ENCODE data around the gene CHADL.
A peak's percentile ranks its signal among the peaks of the same experiment; 100 is the strongest.

CHADL gene

GRCh38 chr22:41256254-41257253 is 15.8 kb upstream of the CHADL start:
- peak; percentile 60 for DNase-seq (ENCODE audit: low spot score)

- DNase-seq (ENCODE audit: low spot score), result no peak
These were observed 13.5 kb upstream of the CHADL start for GRCh38 chr22:41254230-41254629.

- DNase-seq (ENCODE audit: low spot score), result no peak
These were observed 11.6 kb upstream of the CHADL start for GRCh38 chr22:41252365-41252764.

- no peak for DNase-seq (ENCODE audit: low spot score)
These were observed 9.4 kb upstream of the CHADL start for GRCh38 chr22:41250127-41250526.

- no peak for DNase-seq (ENCODE audit: low spot score)
These were observed 8.7 kb upstream of the CHADL start for GRCh38 chr22:41249442-41249841.

- no peak for DNase-seq (ENCODE audit: low spot score)
These were observed 8.0 kb upstream of the CHADL start for GRCh38 chr22:41248758-41249157.

GRCh38 chr22:41248314-41248713 is 7.6 kb upstream of the CHADL start:
- no peak for DNase-seq (ENCODE audit: low spot score)

- no peak for DNase-seq (ENCODE audit: low spot score)
These were observed 7.0 kb upstream of the CHADL start for GRCh38 chr22:41247703-41248102.

- no peak for DNase-seq (ENCODE audit: low spot score)
These were observed 5.3 kb upstream of the CHADL start for GRCh38 chr22:41245917-41246499.

GRCh38 chr22:41243361-41243760 is 2.6 kb upstream of the CHADL start:
- DNase-seq (ENCODE audit: low spot score), result no peak

- no peak for DNase-seq (ENCODE audit: low spot score)
These were observed 1.8 kb upstream of the CHADL start for GRCh38 chr22:41242396-41243117.

- no peak for DNase-seq (ENCODE audit: low spot score)
These were observed 474 bp upstream of the CHADL start for GRCh38 chr22:41241133-41241676.

- no peak for DNase-seq (ENCODE audit: low spot score)
These were observed 1.1 kb downstream of the CHADL start for GRCh38 chr22:41239443-41240128.

- no peak for DNase-seq (ENCODE audit: low spot score)
These were observed 1.9 kb downstream of the CHADL start for GRCh38 chr22:41238570-41239442.

GRCh38 chr22:41237707-41238569 is 2.8 kb downstream of the CHADL start:
- peak; percentile 58 for DNase-seq (ENCODE audit: low spot score)

GRCh38 chr22:41237036-41237706 is 3.6 kb downstream of the CHADL start:
- no peak for DNase-seq (ENCODE audit: low spot score)

- DNase-seq (ENCODE audit: low spot score), result peak; percentile 9
These were observed 5.7 kb downstream of the CHADL start for GRCh38 chr22:41234815-41235695.

- DNase-seq (ENCODE audit: low spot score), result no peak
These were observed 9.4 kb downstream of the CHADL start for GRCh38 chr22:41231369-41231768.
